Peyer's patch (tissue), 4 donors: ENCODE results near the gene PDE1C. TPM values are rescaled to one million over a fixed set of nuclear protein-coding genes. Genes with fewer than 3 reads are reported as not detected.

Experiments
- DNase-seq, 3 donors: peaks; one replicate each; pipeline ENCODE4 v3.0.0-alpha.2; 2017 to 2019
- H3K27ac ChIP-seq, 4 donors: fragments of 200-600 bp; sonication (generic); one replicate each; pipeline ENCODE4 v1.5.1; 2016 to 2019
- H3K27me3 ChIP-seq, 2 donors: fragments of 200-600 bp; sonication (generic); one replicate each; pipeline ENCODE4 v1.5.1; 2019
- H3K36me3 ChIP-seq, 3 donors: fragments of 200-600 bp; sonication (generic); one replicate each; pipeline ENCODE4 v1.5.1; 2016 to 2019
- H3K4me1 ChIP-seq, 4 donors: fragments of 200-600 bp; sonication (generic); one replicate each; pipeline ENCODE4 v1.5.1; 2016 to 2019
- H3K4me3 ChIP-seq, 4 donors: fragments of 200-600 bp; sonication (generic); 1 replicate in 3 of 4; 2 replicates in 1 of 4; pipeline ENCODE4 v1.5.1; 2016 to 2019; ENCODE audit warnings: mild to moderate bottlenecking in 1 of 4
- H3K9me3 ChIP-seq, 4 donors: fragments of 200-600 bp; sonication (generic); one replicate each; pipeline ENCODE4 v1.5.1; 2016 to 2019; ENCODE audit warnings: mild to moderate bottlenecking in 1 of 4
- POLR2A ChIP-seq, 2 donors: fragments of 450-650 bp; IDR thresholded peaks; one replicate each; pipeline ENCODE4 v1.5.1; 2017; ENCODE audit warnings: antibody characterized with exemption in 2 of 2, mild to moderate bottlenecking in 2 of 2, moderate library complexity in 2 of 2
- total RNA-seq, 4 donors: library from RNA; depleted of rRNA; stranded (reverse); fragments of >200 nt; gene quantifications; one replicate each; pipeline ENCODE4 v1.1.0, GENCODE V29; 2016
- TF ChIP-seq, protein P1 (sequence below), 6 experiments: fragments of 450-650 bp in 4 of 6; fragments of 200-600 bp in 2 of 6; sonication (generic) in 1 of 6; IDR thresholded peaks; one replicate each; pipeline ENCODE4 v1.5.1; 2017 to 2019; ENCODE audit warnings: antibody characterized with exemption in 6 of 6, mild to moderate bottlenecking in 3 of 6, moderate library complexity in 1 of 6

The PDE1C gene
- total RNA-seq, 4 donors from 2014 or later = 2.5 to 15.7 (median 3.3) TPM

DNA sequence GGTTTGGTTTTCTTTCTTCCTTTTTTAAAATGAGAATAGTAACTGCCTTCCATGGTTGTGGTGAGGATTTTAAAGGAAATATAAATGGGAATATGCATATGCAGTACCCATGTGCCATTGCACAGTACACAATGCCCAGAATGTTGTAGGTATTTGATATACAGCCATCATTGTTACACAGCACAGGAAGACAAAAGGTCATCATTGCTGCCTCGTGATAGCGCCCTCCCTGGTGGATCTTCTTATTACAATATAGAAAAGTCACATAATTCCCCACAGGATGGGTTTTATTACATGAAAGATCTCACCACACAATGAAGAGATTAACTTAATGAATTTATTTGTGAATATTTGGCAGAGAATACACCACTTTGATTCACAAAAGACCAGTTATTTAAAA lies 306.7 kb downstream of the PDE1C start:
- Histone ChIP-seq H3K27ac (no peak overlapping the region), H3K27me3 (no peaks in the 10 kb centered on the region), H3K9me3 (no peaks in the 10 kb centered on the region), H3K4me1 (no peaks in the 10 kb centered on the region), H3K36me3 (no peaks in the 10 kb centered on the region), H3K4me3 (no peak overlapping the region)
- TF ChIP-seq, protein P1, sequence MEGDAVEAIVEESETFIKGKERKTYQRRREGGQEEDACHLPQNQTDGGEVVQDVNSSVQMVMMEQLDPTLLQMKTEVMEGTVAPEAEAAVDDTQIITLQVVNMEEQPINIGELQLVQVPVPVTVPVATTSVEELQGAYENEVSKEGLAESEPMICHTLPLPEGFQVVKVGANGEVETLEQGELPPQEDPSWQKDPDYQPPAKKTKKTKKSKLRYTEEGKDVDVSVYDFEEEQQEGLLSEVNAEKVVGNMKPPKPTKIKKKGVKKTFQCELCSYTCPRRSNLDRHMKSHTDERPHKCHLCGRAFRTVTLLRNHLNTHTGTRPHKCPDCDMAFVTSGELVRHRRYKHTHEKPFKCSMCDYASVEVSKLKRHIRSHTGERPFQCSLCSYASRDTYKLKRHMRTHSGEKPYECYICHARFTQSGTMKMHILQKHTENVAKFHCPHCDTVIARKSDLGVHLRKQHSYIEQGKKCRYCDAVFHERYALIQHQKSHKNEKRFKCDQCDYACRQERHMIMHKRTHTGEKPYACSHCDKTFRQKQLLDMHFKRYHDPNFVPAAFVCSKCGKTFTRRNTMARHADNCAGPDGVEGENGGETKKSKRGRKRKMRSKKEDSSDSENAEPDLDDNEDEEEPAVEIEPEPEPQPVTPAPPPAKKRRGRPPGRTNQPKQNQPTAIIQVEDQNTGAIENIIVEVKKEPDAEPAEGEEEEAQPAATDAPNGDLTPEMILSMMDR (IDR thresholded peaks at IDR 0.05) = no peak
- TF ChIP-seq POLR2A (IDR thresholded peaks at IDR 0.05) = no peak
- no peak for DNase-seq

DNA sequence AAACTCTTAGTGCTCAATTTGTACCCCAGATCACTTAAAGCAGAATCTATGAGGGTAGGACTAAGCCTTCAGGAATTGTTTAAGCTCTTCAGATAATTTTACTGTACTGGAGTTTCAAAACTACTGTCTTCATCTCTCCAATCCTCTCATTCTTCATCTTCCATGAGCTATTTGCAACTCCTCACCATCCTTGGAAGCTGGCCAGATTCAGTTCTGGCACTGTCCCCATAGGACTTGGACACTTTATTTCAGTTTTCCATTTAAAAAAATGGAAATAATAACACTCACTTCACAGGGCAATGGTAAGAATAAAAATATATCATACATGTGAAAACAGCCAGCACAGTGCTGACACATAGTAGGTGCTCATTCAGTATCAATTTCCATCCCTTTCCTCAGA lies 308.6 kb downstream of the PDE1C start:
- Histone ChIP-seq H3K4me1 (no peaks in the 10 kb centered on the region), H3K9me3 (no peaks in the 10 kb centered on the region), H3K4me3 (no peak overlapping the region), H3K27me3 (no peaks in the 10 kb centered on the region), H3K27ac (no peak overlapping the region), H3K36me3 (no peaks in the 10 kb centered on the region)
- no peak for DNase-seq
- no peak for TF ChIP-seq POLR2A (IDR thresholded peaks at IDR 0.05)
- TF ChIP-seq, protein P1 (IDR thresholded peaks at IDR 0.05) = no peak

DNA sequence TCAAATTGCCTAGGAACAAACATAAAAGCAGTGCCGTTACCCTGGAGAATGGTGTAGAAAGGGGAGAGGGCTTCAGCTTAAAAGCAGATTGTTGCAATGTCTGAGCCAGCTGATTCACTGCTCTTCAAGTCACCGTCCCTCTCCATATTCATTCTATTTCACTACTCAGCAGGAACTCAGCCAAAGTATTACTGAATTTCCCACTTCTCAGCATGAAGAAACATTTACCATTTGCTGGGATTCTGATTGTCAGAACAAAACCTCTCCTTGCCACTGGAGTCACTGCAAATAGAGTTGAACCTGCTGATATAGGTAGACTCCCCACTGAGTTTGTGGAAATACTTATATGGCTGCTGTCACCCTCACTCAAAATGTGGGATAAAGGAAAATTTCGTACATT lies 311.5 kb downstream of the PDE1C start:
- Histone ChIP-seq H3K36me3 (no peaks in the 10 kb centered on the region), H3K4me3 (no peak overlapping the region), H3K27ac (no peak overlapping the region), H3K27me3 (no peaks in the 10 kb centered on the region), H3K4me1 (no peaks in the 10 kb centered on the region), H3K9me3 (no peaks in the 10 kb centered on the region)
- TF ChIP-seq POLR2A (IDR thresholded peaks at IDR 0.05) = no peak
- TF ChIP-seq, protein P1 (IDR thresholded peaks at IDR 0.05) = no peak
- no peak for DNase-seq

DNA sequence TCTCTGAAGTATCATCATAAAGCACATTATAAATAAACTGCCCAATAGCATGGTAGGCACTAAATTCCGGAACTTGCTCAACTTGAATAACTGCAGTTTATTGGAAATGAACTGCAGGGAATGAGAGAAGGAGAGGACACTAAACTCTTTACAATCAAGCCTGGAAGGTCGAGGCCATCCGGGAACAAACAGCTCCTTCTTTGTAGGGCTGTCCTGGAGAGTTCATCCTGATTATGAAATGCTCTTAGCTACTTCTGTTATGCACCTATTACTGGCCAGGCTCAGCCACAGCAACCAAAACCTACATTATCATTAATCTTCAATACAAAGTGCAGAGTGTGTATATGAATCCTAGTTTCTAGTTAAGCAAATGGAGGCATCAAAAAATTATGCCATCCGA lies 318.5 kb downstream of the PDE1C start:
- Histone ChIP-seq H3K36me3 (no peaks in the 10 kb centered on the region), H3K4me1 (no peaks in the 10 kb centered on the region), H3K4me3 (no peak overlapping the region), H3K9me3 (no peaks in the 10 kb centered on the region), H3K27me3 (no peaks in the 10 kb centered on the region), H3K27ac (no peak overlapping the region)
- TF ChIP-seq POLR2A (IDR thresholded peaks at IDR 0.05) = no peak
- TF ChIP-seq, protein P1 (IDR thresholded peaks at IDR 0.05) = no peak
- DNase-seq = no peak

DNA sequence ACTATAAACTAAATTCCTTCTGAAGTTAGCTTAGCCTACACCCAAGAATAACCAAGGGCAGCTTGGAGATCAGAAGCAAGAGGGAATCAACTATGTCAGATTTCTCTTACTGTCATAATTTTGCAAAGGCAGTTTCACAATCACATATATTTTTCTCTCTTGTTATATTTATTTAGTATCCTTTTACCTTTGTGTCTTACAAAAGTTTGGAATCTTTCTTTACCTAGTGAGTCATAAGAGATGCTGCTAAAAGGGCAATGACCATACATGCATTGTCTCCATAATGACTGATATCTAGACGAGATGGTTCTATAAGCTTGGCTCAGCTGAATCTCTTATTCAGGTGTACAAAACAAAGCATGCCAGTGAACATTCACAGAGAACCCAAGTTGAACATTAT lies 322.1 kb downstream of the PDE1C start:
- no peaks in the 10 kb centered on the region for H3K27me3 ChIP-seq
- no peaks in the 10 kb centered on the region for H3K9me3 ChIP-seq
- H3K27ac ChIP-seq = no peak overlapping the region
- no peaks in the 10 kb centered on the region for H3K36me3 ChIP-seq
- H3K4me1 ChIP-seq = no peaks in the 10 kb centered on the region
- TF ChIP-seq, protein P1 (IDR thresholded peaks at IDR 0.05) = no peak
- no peak for TF ChIP-seq POLR2A (IDR thresholded peaks at IDR 0.05)
- H3K4me3 ChIP-seq = no peak overlapping the region
- no peak for DNase-seq

DNA sequence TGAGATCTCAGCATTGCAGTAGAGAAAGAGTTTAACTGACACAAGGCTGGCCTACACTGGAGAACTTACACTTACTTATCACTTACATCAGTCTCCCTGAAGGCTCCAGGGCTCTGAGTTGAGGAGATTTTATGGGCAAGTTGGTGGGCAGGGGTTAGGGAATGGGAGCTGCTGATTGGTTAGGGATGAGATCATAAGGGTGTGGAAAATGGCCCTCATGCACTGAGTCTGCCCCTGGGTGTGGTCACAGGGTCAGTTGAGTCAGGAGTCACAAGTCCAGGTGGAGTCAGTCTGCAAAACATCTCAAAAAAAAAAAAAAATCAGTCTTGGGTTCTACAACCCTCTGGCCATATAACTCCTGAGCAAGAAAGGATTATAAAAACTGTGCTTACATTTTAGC lies 322.7 kb downstream of the PDE1C start:
- H3K4me3 ChIP-seq = no peak overlapping the region
- no peaks in the 10 kb centered on the region for H3K4me1 ChIP-seq
- H3K27ac ChIP-seq = no peak overlapping the region
- TF ChIP-seq, protein P1 (IDR thresholded peaks at IDR 0.05) = no peak
- no peak for TF ChIP-seq POLR2A (IDR thresholded peaks at IDR 0.05)
- DNase-seq = no peak
- no peaks in the 10 kb centered on the region for H3K27me3 ChIP-seq
- no peaks in the 10 kb centered on the region for H3K36me3 ChIP-seq
- H3K9me3 ChIP-seq = no peaks in the 10 kb centered on the region
